KMS-11 (cell line): ENCODE data around the gene GRK5.

Experiments
- H2AFZ ChIP-seq: fragments of 200-600 bp; sonication (generic); 2 replicates; pipeline ENCODE4 v1.6.1; 2016; ENCODE audit warnings: antibody characterized with exemption, mixed run types, low read depth
- H3K27ac ChIP-seq: fragments of 200-600 bp; sonication (generic); 2 replicates; pipeline ENCODE4 v1.6.1; 2016; ENCODE audit warnings: mild to moderate bottlenecking, mixed run types
- H3K27me3 ChIP-seq: fragments of 200-600 bp; sonication (generic); 2 replicates; pipeline ENCODE4 v1.6.1; 2017; ENCODE audit warnings: mild to moderate bottlenecking, low read depth, mixed run types, moderate library complexity; ENCODE audit not compliant: insufficient read depth
- H3K36me3 ChIP-seq: fragments of 200-600 bp; sonication (generic); 2 replicates; pipeline ENCODE4 v1.6.1; 2017; ENCODE audit warnings: mild to moderate bottlenecking, mixed run types; ENCODE audit not compliant: insufficient read depth
- H3K4me1 ChIP-seq: fragments of 200-600 bp; sonication (generic); 2 replicates; pipeline ENCODE4 v1.6.1; 2016; ENCODE audit warnings: mild to moderate bottlenecking, low read depth, mixed run types; ENCODE audit not compliant: poor library complexity, severe bottlenecking
- H3K4me2 ChIP-seq: fragments of 200-600 bp; sonication (generic); 2 replicates; pipeline ENCODE4 v1.7.0; 2016; ENCODE audit warnings: mild to moderate bottlenecking, mixed run types
- H3K4me3 ChIP-seq: fragments of 200-600 bp; sonication (generic); IDR thresholded peaks from 2 replicates; pipeline ENCODE4 v1.6.1; 2017; ENCODE audit warnings: low read depth, low read length, mixed read lengths; ENCODE audit not compliant: insufficient read depth
- H3K79me2 ChIP-seq: fragments of 200-600 bp; sonication (generic); 2 replicates; pipeline ENCODE4 v1.6.1; 2016; ENCODE audit warnings: low read depth, mixed run types; ENCODE audit not compliant: insufficient read depth
- H3K9ac ChIP-seq: fragments of 200-600 bp; sonication (generic); 2 replicates; pipeline ENCODE4 v1.6.1; 2016; ENCODE audit warnings: mild to moderate bottlenecking, mixed run types
- H4K20me1 ChIP-seq: fragments of 200-600 bp; sonication (generic); 2 replicates; pipeline ENCODE4 v1.6.1; 2016; ENCODE audit warnings: mild to moderate bottlenecking, mixed run types; ENCODE audit not compliant: insufficient read depth
- CTCF ChIP-seq: fragments of 200-600 bp; sonication (generic); conservative IDR thresholded peaks from 2 replicates; pipeline ENCODE4 v1.6.1; 2017; ENCODE audit warnings: low read depth, mild to moderate bottlenecking, antibody characterized with exemption, low read length, moderate library complexity, mixed read lengths

Gene GRK5

DNA sequence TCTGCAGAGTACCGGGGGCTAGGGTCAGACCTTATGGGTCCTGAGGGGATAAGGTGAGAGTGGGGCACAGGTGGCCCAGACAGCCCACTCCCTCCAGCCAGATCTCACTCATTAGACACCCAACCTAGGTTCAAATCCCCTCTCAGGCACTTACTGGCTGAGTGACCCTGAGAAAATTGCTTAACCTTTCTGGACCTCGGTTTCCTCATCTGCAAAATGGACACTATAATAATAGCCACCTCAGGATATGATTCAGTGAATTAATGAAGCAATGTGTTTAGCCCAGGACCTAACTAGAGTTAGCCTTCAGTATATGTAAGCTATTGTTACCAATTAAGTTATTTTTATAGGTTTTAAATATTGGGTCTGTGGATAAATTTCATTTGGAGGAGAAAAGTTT, 212.6 kb downstream of the GRK5 start:
- Histone ChIP-seq H2AFZ (no peak overlapping the region), H3K27ac (no peak overlapping the region), H3K4me2 (no peak overlapping the region), H3K79me2 (no peaks in the 10 kb centered on the region), H3K4me3 (no peak overlapping the region), H3K27me3 (no peaks in the 10 kb centered on the region), H4K20me1 (no peaks in the 10 kb centered on the region), H3K36me3 (no peaks in the 10 kb centered on the region), H3K9ac (no peak overlapping the region), H3K4me1 (no peaks in the 10 kb centered on the region)
- no peak for TF ChIP-seq CTCF

DNA sequence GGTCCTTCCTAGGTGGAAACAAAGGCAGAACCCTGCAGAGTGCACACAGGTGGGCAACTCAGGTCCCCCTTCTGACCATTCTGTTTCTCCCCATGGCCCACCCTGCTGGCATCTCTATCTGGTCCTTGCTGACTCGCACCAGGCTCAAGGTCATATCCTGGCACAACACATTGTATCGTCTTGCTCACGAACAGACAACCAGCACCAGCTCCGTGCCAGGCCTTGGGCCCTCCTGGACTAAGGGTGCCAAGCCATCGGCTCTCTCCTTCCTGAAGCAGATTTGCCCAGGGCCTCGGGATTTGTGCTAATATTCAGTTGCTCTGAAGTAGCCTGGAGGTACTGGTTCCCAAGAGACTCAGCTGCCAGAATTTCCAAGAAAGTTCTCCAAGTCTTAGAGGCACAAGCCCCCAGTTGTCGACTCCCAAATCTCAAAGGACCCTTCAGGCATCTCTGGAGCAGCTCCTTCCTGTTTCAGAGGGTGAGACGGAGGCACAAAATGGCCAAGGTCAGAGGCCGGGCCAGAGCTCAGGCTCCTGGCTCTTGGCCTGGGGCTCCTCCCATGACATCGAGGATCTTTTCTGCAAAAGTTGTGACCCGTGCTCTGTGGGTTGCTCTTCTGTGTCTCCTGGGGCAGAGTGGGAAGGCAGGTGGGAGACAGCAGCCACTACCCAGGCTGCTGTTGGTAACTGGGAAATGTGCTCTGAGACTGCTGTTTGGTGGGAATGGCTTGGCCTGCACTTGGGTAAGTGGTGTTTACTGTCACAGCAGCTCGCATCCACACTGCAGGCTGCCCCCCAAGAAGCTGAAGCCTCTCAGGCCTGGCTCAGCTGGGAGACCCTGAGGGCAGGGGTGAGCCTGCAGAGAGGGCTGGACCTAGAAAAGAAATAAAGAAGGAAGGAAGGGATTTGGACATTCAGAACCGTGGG, 213.8 kb downstream of the GRK5 start:
- no peaks in the 10 kb centered on the region for H3K27me3 ChIP-seq
- no peak overlapping the region for H2AFZ ChIP-seq

DNA sequence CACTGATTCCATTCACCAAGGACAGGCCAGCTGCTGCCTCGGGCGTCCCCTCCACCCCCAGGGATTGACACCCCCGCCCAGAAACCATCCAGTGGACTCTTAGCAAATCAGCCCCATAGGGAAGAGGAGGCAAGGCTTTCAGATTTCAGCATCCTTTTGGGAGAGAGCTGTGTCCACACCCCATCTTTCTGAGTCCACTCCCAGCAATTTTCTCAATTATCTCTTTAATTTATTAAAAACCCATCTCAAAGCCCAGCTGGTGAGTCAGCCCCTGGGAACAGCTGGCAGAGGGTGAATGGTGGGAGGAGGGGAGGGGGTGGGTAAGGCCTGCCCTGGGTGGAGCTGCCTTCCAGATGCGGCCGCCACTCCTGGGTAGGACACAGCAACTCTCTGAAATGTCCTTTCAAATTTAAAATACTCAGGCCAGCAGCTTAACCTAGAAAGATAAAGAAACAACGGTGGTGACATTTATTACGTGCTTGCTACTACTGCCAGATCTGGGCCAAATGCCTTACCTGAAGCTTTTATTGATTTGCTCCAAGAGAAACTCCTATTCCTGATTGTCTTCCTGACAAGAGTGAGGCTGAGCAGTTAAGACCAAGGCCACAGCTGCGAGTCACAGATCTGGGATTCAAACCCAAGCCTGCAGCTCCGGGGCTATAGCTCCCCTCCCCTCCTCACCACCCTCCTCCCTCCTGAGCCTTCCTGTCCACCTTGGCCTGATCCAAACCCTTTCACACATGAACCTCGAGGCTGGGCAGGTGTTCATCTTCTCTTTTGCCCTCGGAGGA, 214.7 kb downstream of the GRK5 start:
- TF ChIP-seq CTCF, result no peak
- no peak overlapping the region for H3K27ac ChIP-seq
- no peaks in the 10 kb centered on the region for H3K4me1 ChIP-seq
- H3K36me3 ChIP-seq, result no peaks in the 10 kb centered on the region
- no peak overlapping the region for H3K9ac ChIP-seq
- H3K4me3 ChIP-seq, result no peak overlapping the region
- H2AFZ ChIP-seq, result no peak overlapping the region
- H3K27me3 ChIP-seq, result no peaks in the 10 kb centered on the region
- H3K4me2 ChIP-seq, result no peak overlapping the region
- H3K79me2 ChIP-seq, result no peaks in the 10 kb centered on the region
- H4K20me1 ChIP-seq, result no peaks in the 10 kb centered on the region

More for the DNA sequence above, 213.8 kb downstream of the GRK5 start:
- Histone ChIP-seq H3K9ac (no peak overlapping the region), H3K4me3 (no peak overlapping the region), H3K27ac (no peak overlapping the region), H3K79me2 (no peaks in the 10 kb centered on the region), H3K4me1 (no peaks in the 10 kb centered on the region), H3K4me2 (no peak overlapping the region), H4K20me1 (no peaks in the 10 kb centered on the region), H3K36me3 (no peaks in the 10 kb centered on the region)
- TF ChIP-seq CTCF, result no peak

DNA sequence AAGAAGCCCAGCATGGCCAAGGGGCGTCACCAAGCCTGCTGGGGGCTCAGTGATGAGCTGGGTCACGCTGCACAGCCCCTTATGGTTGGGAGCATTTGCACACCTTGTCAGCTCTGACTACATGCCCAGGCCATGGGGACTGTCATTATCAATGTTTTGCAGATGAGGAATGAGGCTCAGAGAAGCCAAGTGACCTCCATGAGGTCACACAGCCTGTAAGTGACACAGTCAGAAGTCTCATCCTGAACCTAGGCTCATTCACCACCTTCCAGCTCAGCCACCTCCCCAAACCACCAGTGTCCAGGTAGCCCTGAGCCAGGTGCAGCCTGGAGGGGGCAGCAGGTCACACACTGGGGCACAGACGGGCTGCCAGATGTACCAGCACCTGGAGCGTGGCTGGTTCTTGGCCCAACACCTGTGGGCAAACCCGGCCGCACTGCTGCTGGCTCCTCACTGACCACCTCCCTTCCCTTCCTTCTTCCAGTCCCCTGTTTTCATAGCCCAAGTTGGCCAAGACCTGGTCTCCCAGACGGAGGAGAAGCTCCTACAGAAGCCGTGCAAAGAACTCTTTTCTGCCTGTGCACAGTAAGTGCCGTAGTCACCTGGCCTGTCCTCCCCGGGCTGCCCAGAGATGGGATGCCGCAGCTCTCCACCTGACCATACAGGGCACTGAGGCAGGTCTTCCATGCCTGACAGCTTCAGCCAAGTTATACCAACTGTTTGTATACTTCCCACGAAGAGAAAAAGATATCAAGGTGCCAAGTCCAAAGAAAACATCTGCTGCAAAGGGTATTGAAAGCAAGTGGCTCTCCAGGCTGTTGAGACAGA, 215.5 kb downstream of the GRK5 start:
- Histone ChIP-seq H3K27ac (no peak overlapping the region), H4K20me1 (no peaks in the 10 kb centered on the region), H3K27me3 (no peaks in the 10 kb centered on the region), H3K4me1 (no peaks in the 10 kb centered on the region), H3K9ac (no peak overlapping the region), H3K79me2 (no peaks in the 10 kb centered on the region), H3K36me3 (no peaks in the 10 kb centered on the region), H3K4me3 (no peak overlapping the region), H2AFZ (no peak overlapping the region), H3K4me2 (no peak overlapping the region)
- no peak for TF ChIP-seq CTCF
